Keratinocyte (primary cell): Measurements from ENCODE around the gene FAM25A. TPM values are rescaled to one million over a fixed set of nuclear protein-coding genes. Genes with fewer than 3 reads are reported as not detected.

Experiments
- DNase-seq: peaks from one replicate; pipeline ENCODE4 v3.0.0-alpha.2; 2011; ENCODE audit warnings: low read depth, missing footprints, low spot score
- FAIRE-seq: peaks from 2 replicates; lab custom pipeline; 2011; peaks lifted over from hg19 to GRCh38; lab: Jason Lieb, UNC
- H2AFZ ChIP-seq: 2 replicates; pipeline ENCODE4 v1.6.0; 2012; ENCODE audit warnings: low read length, control low read depth, inconsistent platforms; ENCODE audit not compliant: control insufficient read depth
- H3K27ac ChIP-seq: 2 replicates; pipeline ENCODE4 v1.5.1; 2011; ENCODE audit warnings: low read length; ENCODE audit not compliant: control insufficient read depth, insufficient read depth
- H3K27me3 ChIP-seq: 3 replicates; pipeline ENCODE4 v1.6.0; 2011; ENCODE audit warnings: low read length; ENCODE audit not compliant: control insufficient read depth, insufficient read depth; ENCODE audit errors: extremely low read depth
- H3K36me3 ChIP-seq, 2 experiments: 2 replicates in 1 of 2; 3 replicates in 1 of 2; pipeline ENCODE4 v1.5.1; 2011; ENCODE audit warnings: low read length in 2 of 2, mild to moderate bottlenecking in 1 of 2; ENCODE audit not compliant: control insufficient read depth in 2 of 2, insufficient read depth in 2 of 2; ENCODE audit errors: extremely low read depth in 1 of 2
- H3K4me1 ChIP-seq: 3 replicates; pipeline ENCODE4 v1.5.1; 2011; ENCODE audit warnings: low read length; ENCODE audit not compliant: control insufficient read depth, insufficient read depth; ENCODE audit errors: extremely low read depth
- H3K4me2 ChIP-seq: 3 replicates; pipeline ENCODE4 v1.6.0; 2011; ENCODE audit warnings: low read depth, low read length; ENCODE audit not compliant: control insufficient read depth, insufficient read depth; ENCODE audit errors: extremely low read depth
- H3K4me3 ChIP-seq, 3 experiments: fragments of 200-600 bp in 1 of 3; sonication (generic) in 1 of 3; 2 replicates in 2 of 3; 3 replicates in 1 of 3; pipeline ENCODE4 v1.5.1; 2011 to 2016; ENCODE audit warnings: low read length in 3 of 3, mild to moderate bottlenecking in 3 of 3, control low read depth in 2 of 3, inconsistent platforms in 1 of 3, low read depth in 1 of 3, mixed read lengths in 1 of 3, mixed run types in 1 of 3, moderate library complexity in 1 of 3; ENCODE audit not compliant: control insufficient read depth in 2 of 3, insufficient read depth in 2 of 3; ENCODE audit errors: extremely low read depth in 1 of 3
- H3K79me2 ChIP-seq: 2 replicates; pipeline ENCODE4 v1.6.0; 2012; ENCODE audit warnings: low read length; ENCODE audit not compliant: control insufficient read depth, insufficient read depth
- H3K9ac ChIP-seq: 3 replicates; pipeline ENCODE4 v1.6.0; 2011; ENCODE audit warnings: low read length; ENCODE audit not compliant: control insufficient read depth, insufficient read depth; ENCODE audit errors: extremely low read depth
- H3K9me1 ChIP-seq: 3 replicates; pipeline ENCODE4 v1.6.0; 2011; ENCODE audit warnings: low read length; ENCODE audit not compliant: control insufficient read depth, insufficient read depth; ENCODE audit errors: extremely low read depth
- H3K9me3 ChIP-seq: 2 replicates; pipeline ENCODE4 v1.5.1; 2012; ENCODE audit warnings: low read depth, low read length; ENCODE audit not compliant: control insufficient read depth
- H4K20me1 ChIP-seq: 3 replicates; pipeline ENCODE4 v1.6.0; 2011; ENCODE audit warnings: low read length; ENCODE audit not compliant: control insufficient read depth, insufficient read depth; ENCODE audit errors: extremely low read depth
- CTCF ChIP-seq, 3 experiments: IDR thresholded peaks in 1 of 3; conservative IDR thresholded peaks in 1 of 3; optimal IDR thresholded peaks in 1 of 3; 2 replicates in 2 of 3; 3 replicates in 1 of 3; pipeline versions ENCODE3 to v1.5.1; 2011; ENCODE audit warnings: low read length in 3 of 3, mild to moderate bottlenecking in 3 of 3, moderate library complexity in 2 of 3, control low read depth in 1 of 3, inconsistent platforms in 1 of 3; ENCODE audit not compliant: insufficient read depth in 2 of 3; ENCODE audit errors: extremely low read depth in 1 of 3
- EZH2 ChIP-seq: IDR thresholded peaks from one replicate; pipeline ENCODE4 v1.6.1; 2012; ENCODE audit warnings: inconsistent platforms, mild to moderate bottlenecking, low read length, moderate library complexity
- dilution Hi-C: fragments of 300-500 bp; cut with MboI; formaldehyde crosslinking; loops from one replicate; pipeline ENCODE4 v1.7.0; 2020; ENCODE audit warnings: low sequenced_read_pairs; ENCODE audit not compliant: extremely low pct_ligation_motif_present
- polyA plus RNA-seq, 5 experiments: library from polyadenylated mRNA; depleted of rRNA in 3 of 5; stranded (reverse) in 3 of 5; stranded (forward) in 1 of 5; unstranded in 1 of 5; fragments of >200 nt; gene quantifications; 1 replicate in 1 of 5; 2 replicates in 3 of 5; 3 replicates in 1 of 5; pipeline versions ENCODE4 v1.2.1 to v1.2.3, GENCODE V29; 2011 to 2012; ENCODE audit warnings: missing spikeins in 2 of 5, low read depth in 1 of 5, low replicate concordance in 1 of 5

The FAM25A gene
- polyA plus RNA-seq, 1 donor (not counting 4 experiments of a cell fraction or from before 2014, with no cell fraction given): 11.7 TPM

GRCh38 chr10:87030912-87031635, 11.0 kb downstream of the FAM25A start:
- no peaks in the 10 kb centered on the region for H3K4me1 ChIP-seq
- no peak overlapping the region for H3K9ac ChIP-seq
- no peaks in the 10 kb centered on the region for H3K36me3 ChIP-seq
- H3K4me3 ChIP-seq: no peak overlapping the region
- H4K20me1 ChIP-seq: no peaks in the 10 kb centered on the region
- no peak for TF ChIP-seq EZH2
- TF ChIP-seq CTCF (optimal IDR thresholded peaks at IDR 0.05 in 1 of 3, IDR thresholded peaks at IDR 0.05 in 1 of 3, conservative IDR thresholded peaks at IDR 0.05 in 1 of 3; ENCODE audit: extremely low read depth in 1 of 3, insufficient read depth in 2 of 3, low read length in 3 of 3): no peak
- H3K27me3 ChIP-seq: no peaks in the 10 kb centered on the region
- H3K27ac ChIP-seq: no peak overlapping the region
- dilution Hi-C loops: no loop called here
- H3K9me1 ChIP-seq: no peaks in the 10 kb centered on the region
- DNase-seq (no peak), FAIRE-seq (no peak)
- no peaks in the 10 kb centered on the region for H3K79me2 ChIP-seq
- H3K9me3 ChIP-seq: no peaks in the 10 kb centered on the region
- no peak overlapping the region for H2AFZ ChIP-seq
- no peak overlapping the region for H3K4me2 ChIP-seq

GRCh38 chr10:87036623-87037022, 16.5 kb downstream of the FAM25A start:
- Histone ChIP-seq H3K27me3 (no peaks in the 10 kb centered on the region), H3K9ac (no peak overlapping the region), H3K36me3 (no peaks in the 10 kb centered on the region), H3K4me3 (no peak overlapping the region), H3K9me3 (no peaks in the 10 kb centered on the region), H4K20me1 (no peaks in the 10 kb centered on the region), H3K4me2 (no peak overlapping the region), H3K9me1 (no peaks in the 10 kb centered on the region), H3K79me2 (no peaks in the 10 kb centered on the region), H3K27ac (no peak overlapping the region), H3K4me1 (peaks cover 13% of the 10 kb centered on the region), H2AFZ (no peak overlapping the region)
- dilution Hi-C loops: no loop called here
- FAIRE-seq (no peak), DNase-seq (no peak)
- no peak for TF ChIP-seq CTCF (optimal IDR thresholded peaks at IDR 0.05 in 1 of 3, IDR thresholded peaks at IDR 0.05 in 1 of 3, conservative IDR thresholded peaks at IDR 0.05 in 1 of 3; ENCODE audit: extremely low read depth in 1 of 3, insufficient read depth in 2 of 3, low read length in 3 of 3)
- TF ChIP-seq EZH2: no peak
